Stimulated activated naive B cell treated with anti-CD40 and anti-IgM and Interleukin-4, amounts not matched to agents 10 μg/mL and 1 μg/mL and 100 μg/mL, for 72 hours (primary cell): Measurements from ENCODE around the gene HGFAC.

ENCODE experiments used
- ATAC-seq, 2 donors: fragments of 150-1000 bp; cut with Tn5 transposase; replicated peaks; 2 replicates each; pipeline ENCODE4 v1.10.0; 2021; ENCODE audit warnings: moderate library complexity in 1 of 2
- DNase-seq: peaks from one replicate; pipeline ENCODE4 v3.0.0; 2021
- H3K27ac Mint-ChIP-seq: one replicate; pipeline ENCODE4 v1.8.0; 2022; ENCODE audit warnings: mild to moderate bottlenecking, mixed read lengths
- H3K27me3 Mint-ChIP-seq, 2 donors: one replicate each; pipeline ENCODE4 v1.8.0; 2022; ENCODE audit warnings: mixed read lengths in 2 of 2
- H3K36me3 Mint-ChIP-seq, 2 donors: one replicate each; pipeline ENCODE4 v1.8.0; 2022; ENCODE audit warnings: mixed read lengths in 2 of 2, mild to moderate bottlenecking in 1 of 2
- H3K4me1 Mint-ChIP-seq, 2 donors: one replicate each; pipeline ENCODE4 v1.8.0; 2022; ENCODE audit warnings: mixed read lengths in 2 of 2, mild to moderate bottlenecking in 1 of 2
- H3K4me3 Mint-ChIP-seq, 2 donors: one replicate each; pipeline ENCODE4 v1.8.0; 2022; ENCODE audit warnings: mild to moderate bottlenecking in 2 of 2, mixed read lengths in 2 of 2, moderate library complexity in 1 of 2
- H3K9me3 Mint-ChIP-seq, 2 donors: one replicate each; pipeline ENCODE4 v1.8.0; 2022; ENCODE audit warnings: mixed read lengths in 2 of 2, mild to moderate bottlenecking in 1 of 2

HGFAC gene

DNA sequence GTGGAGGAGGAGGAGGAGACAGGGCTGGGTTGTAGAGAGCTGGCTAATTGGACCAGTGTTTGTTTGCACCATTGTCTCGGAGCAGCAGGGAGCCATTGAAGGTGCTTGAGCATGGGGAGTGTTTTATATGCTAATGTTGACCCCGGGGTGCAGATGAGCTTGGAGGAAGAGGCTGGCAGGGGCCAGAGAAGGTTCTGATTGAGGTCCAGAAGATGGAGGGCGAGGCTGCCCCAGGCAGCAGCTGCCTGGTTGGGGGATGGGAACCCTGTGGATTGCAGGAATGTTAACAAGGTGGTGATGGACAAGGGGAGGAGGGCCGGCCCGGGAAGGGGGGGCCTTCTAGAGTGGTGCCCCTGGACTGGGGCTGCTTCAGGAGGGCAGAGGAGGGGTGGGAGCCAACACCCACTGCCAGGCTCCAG, 39.4 kb downstream of the HGFAC start:
- DNase-seq (no peak), ATAC-seq (no peak)
- Mint-ChIP-seq H3K27me3 (peaks cover 8 to 21% of the 10 kb centered on the region in 2 donors), H3K4me3 (no peak overlapping the region), H3K27ac (no peak overlapping the region), H3K4me1 (peaks cover 19 to 58% of the 10 kb centered on the region in 2 donors), H3K36me3 (no peaks in the 10 kb centered on the region), H3K9me3 (no peaks in the 10 kb centered on the region)

DNA sequence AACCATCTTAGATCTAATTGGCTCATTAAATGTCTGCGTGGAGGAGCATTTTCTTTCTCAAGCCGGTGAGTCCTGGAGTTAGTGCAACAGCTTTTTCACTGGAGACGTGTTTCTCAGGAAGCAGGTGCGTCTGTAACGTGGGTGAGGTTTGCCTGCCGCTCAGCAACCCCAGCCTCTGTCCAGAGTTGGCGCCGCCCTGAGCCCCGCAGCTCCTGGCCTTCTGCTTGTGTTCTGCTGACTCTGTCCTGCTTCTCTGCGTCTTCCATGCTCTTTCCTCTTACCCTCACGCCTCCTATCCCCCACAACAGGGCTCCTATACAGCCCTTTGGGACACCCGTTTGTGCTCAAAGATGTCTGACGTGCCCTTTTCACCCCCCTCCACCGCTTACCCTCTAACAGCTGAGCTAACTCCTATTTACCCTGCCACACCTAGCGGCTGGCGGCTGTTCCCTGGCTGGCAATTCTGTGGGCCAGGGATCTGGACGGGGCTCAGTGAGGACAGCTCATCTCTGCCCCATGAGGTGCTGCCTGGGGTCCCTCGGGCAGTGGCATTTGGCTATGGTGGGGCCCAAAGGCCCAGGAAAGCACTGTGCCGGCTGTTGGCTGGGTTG, 40.1 kb downstream of the HGFAC start:
- Mint-ChIP-seq H3K36me3 (no peaks in the 10 kb centered on the region), H3K27me3 (peaks cover under 1 to 15% of the 10 kb centered on the region in 2 donors), H3K9me3 (no peaks in the 10 kb centered on the region), H3K4me1 (peaks cover 25 to 65% of the 10 kb centered on the region in 2 donors), H3K27ac (no peak overlapping the region), H3K4me3 (no peak overlapping the region)
- no peak for ATAC-seq
- no peak for DNase-seq

DNA sequence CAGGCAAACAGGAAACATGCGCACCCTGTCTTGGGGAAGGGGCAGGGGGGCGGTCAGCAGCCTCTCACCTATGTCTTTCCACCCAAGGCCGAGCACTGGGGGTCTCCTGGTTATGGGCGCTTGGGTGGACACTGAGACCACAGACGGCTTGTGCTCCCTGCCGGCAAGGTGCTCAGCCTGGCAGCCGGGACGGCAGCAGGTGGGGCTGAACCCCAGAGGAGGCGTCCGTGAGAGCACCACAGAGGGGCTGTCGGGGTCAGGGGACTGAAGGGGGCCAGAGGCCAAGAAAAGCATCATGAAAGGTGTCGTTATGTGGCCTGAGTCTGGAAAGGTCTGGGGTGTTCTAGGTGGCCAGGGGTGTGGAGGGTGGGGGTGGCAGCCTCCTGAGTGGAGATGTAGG, 40.9 kb downstream of the HGFAC start:
- Mint-ChIP-seq H3K27ac (no peak overlapping the region), H3K4me1 (peaks cover 25 to 66% of the 10 kb centered on the region in 2 donors), H3K9me3 (no peaks in the 10 kb centered on the region), H3K27me3 (peaks cover 0 to 10% of the 10 kb centered on the region in 2 donors), H3K36me3 (no peaks in the 10 kb centered on the region), H3K4me3 (no peak overlapping the region)
- no peak for ATAC-seq
- no peak for DNase-seq

DNA sequence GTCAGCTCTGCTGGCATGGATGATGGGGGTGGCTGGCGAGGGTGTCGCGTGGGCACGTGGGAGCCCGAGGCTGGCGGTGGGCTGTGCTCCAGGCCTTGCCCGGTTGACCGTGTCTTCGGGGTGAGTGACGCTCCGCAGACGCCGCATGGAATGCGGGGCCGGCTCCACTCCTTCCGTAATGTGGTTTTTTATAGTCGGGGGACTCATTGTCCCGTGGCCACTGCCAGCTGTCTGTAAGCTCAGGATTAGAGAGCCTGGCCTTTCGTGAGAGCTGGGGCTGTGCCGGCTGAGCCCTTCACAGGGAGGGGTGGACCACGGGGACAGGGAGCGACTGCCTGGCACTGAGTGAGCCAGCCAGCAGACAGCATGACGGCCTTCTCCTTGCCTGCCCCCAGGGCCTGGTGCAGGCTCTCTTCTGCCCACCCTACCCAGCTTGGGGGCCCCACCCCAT, 41.7 kb downstream of the HGFAC start:
- Mint-ChIP-seq H3K9me3 (no peaks in the 10 kb centered on the region), H3K27me3 (peaks cover 0 to 10% of the 10 kb centered on the region in 2 donors), H3K4me3 (peak overlapping the region in 1 of 2 donors; percentile 25), H3K27ac (no peak overlapping the region), H3K36me3 (no peaks in the 10 kb centered on the region), H3K4me1 (peaks cover 27 to 71% of the 10 kb centered on the region in 2 donors)
- ATAC-seq (no peak), DNase-seq (no peak)

DNA sequence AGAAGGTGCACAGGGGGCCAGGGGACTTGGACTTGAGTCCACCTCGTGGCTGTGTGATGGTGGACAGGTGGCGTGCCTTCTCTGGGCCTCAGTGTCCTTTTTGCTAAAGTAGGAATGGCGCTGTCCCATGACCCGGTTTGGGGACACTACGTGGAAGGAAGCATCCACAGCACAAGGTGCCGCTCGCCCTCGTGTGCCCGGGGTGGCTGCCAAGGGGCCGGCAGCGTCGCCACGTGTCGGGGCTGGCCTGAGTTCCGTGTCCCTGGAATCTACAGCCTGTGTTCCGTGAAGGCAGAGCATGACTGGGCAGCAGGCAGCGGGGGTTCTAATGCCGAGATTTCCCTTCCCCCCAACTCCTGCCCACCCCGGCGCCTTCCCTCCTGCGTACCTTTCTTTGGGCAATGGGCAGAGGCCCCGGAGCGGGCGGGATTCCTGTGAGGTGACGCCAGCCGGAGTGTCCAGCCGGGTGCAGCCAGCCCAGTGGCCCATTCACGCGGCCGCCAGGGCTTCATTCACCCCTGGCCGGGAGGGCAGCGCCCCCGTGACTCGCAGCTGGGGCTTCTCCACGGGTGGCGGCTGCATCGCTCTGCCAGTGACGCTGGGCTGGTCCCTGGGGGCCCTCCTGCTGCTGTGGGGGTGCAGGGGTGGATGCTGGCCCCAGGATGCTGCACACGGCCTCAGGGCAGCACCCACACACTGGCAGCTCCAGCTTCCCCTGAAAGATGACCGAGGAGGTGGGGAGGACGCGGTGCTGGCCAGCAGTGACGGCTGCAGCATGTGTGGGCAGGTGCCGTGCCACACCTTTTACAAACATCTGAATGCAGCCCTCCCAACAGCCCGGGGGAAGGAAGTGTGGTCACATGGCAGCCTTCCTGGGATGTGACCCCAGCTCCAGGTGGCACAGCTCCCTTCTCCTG, 42.5 kb downstream of the HGFAC start:
- Mint-ChIP-seq H3K27me3 (peaks cover 0 to 10% of the 10 kb centered on the region in 2 donors), H3K4me1 (peaks cover 34 to 79% of the 10 kb centered on the region in 2 donors), H3K4me3 (peak overlapping the region; percentile 57 to 83), H3K9me3 (no peaks in the 10 kb centered on the region), H3K27ac (peak overlapping the region; percentile 62), H3K36me3 (no peaks in the 10 kb centered on the region)
- DNase-seq (peak; percentile 68), ATAC-seq (peak; percentile 64 to 74)

DNA sequence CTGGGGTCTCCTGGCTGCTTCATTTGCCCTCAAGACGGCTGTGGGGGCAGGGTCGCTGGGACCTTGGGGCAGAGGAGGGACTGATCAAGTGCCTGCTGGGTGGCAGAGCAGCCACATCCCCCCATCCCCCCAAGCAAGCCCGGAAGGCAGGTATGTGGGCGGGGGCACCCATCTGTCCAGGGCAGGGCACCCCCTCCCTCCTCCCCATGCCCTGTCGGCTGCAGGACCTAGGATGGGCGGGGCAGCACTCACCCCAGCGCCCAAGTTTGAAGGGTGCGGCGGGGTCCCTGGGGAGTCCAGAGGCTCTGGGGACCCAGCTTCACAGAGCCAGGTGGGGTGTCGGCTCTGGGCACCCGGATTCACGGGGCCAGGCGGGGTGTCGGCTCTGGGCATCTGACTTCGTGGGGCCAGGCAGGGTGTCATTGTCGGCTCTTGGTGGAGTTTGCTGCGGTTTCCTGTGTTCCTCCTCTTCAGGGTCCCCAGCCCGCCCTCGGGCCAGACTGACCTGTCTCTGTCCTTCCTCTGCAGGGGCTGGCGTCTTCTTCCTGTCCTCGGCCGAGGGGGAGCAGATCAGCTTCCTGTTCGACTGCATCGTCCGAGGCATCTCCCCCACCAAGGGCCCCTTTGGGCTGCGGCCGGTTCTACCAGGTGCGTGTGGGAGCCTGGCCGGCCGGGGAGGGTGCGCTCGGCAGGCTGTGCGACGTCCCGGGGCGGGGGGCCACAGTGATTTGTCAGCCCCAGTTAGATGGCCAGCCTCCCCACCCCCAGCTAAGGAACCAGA, 43.4 kb downstream of the HGFAC start:
- H3K9me3 Mint-ChIP-seq, result no peaks in the 10 kb centered on the region
- DNase-seq, result peak; percentile 51
- ATAC-seq, result peak; percentile 33 to 50

DNA sequence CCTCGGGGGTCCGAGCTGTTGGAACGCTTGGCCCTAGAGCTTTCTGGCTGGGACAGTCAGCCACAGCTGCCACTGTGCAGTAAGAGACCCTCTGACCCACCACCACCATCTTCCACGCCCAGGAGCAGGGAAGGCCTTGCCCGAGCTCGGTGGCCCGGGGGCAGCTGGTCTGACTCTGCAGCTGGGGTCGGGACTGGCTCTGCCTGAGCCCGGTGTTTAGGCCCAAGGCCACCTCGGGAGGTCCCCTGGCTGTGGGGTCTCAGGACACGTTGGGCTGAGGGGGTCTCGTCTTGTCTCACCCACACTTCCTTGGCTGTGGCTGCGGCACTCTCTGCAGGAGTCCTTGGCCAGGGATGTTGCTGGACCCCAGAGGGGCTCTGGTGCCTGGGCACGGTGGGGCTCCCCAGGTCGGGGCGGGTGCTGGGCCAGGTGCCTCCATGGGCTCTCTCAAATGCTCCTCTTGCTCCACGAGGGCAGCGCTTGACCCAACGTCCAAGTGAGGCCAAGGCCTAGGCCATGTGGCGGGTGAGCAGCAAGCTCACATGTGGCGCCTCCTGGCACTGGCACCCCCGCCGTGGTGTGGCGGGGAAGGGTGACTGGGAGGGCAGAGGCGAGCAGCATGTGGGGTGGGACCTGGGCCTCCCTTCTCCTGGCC, 44.2 kb downstream of the HGFAC start:
- no peak overlapping the region for H3K27ac Mint-ChIP-seq
- no peaks in the 10 kb centered on the region for H3K36me3 Mint-ChIP-seq
- no peak for DNase-seq
- peak overlapping the region; percentile 66 to 83 for H3K4me3 Mint-ChIP-seq
- H3K27me3 Mint-ChIP-seq, result peaks cover 4 to 8% of the 10 kb centered on the region in 2 donors
- H3K9me3 Mint-ChIP-seq, result no peaks in the 10 kb centered on the region
- H3K4me1 Mint-ChIP-seq, result peaks cover 45 to 81% of the 10 kb centered on the region in 2 donors
- no peak for ATAC-seq

More for the DNA sequence above, 43.4 kb downstream of the HGFAC start:
- peak overlapping the region; percentile 56 for H3K27ac Mint-ChIP-seq
- peaks cover 41 to 87% of the 10 kb centered on the region in 2 donors for H3K4me1 Mint-ChIP-seq
- no peaks in the 10 kb centered on the region for H3K36me3 Mint-ChIP-seq
- H3K27me3 Mint-ChIP-seq, result peaks cover 0 to 10% of the 10 kb centered on the region in 2 donors
- H3K4me3 Mint-ChIP-seq, result peak overlapping the region; percentile 79 to 83

DNA sequence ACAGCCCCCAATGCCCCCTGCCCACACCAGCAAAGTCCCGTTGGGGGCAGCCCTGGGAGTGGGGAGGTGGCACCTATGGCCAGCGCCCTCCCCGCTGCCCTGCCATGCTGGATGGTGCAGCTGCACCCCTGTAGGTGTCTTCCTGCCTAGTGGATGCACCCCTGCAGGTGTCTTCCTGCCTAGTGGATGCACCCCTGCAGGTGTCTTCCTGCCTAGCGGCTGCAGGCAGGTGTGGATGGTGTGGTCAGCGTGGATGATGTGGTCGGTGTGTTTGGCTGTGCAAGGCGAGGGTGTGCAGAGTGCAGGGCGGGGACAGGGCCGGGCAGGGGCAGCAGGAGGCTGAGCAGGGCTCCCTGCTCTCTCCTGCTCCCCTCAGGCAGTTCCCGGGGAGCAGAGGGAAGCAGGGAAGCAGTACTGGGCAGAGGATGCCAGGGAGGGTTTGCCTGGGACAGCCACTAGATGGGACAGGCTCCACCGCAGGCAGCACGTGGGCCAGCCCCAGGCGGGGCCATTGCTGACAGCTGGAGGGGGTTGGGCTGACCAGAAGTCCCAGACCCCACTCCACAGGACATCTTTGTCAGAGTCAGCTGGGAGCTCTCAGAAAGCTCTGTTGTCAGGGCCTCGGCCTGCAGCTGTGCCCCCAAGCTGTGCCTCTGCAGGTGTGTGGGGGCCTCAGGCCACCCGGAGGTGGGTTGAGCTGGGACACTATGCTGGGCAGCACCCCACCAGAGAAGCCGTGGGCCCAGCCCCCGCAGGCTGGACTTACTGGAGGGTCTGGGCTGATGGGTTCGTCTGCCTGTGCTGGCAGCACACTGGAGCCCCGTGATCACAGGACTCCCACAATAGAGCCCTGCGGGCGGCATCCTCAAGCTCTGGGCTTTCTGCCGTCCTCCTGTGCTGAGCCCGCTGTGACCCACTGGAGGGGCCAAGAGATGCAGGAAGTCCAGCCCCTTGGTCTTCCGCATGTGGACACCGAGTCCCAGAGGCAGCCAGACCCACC, 45.1 kb downstream of the HGFAC start:
- H3K27ac Mint-ChIP-seq, result no peak overlapping the region
- DNase-seq (no peak), ATAC-seq (no peak)
- peaks cover 43 to 78% of the 10 kb centered on the region in 2 donors for H3K4me1 Mint-ChIP-seq
- peaks cover 9 to 13% of the 10 kb centered on the region in 2 donors for H3K27me3 Mint-ChIP-seq
- H3K36me3 Mint-ChIP-seq, result peaks cover 2 to 5% of the 10 kb centered on the region in 2 donors
- no peaks in the 10 kb centered on the region for H3K9me3 Mint-ChIP-seq
- peak overlapping the region in 1 of 2 donors; percentile 32 for H3K4me3 Mint-ChIP-seq

DNA sequence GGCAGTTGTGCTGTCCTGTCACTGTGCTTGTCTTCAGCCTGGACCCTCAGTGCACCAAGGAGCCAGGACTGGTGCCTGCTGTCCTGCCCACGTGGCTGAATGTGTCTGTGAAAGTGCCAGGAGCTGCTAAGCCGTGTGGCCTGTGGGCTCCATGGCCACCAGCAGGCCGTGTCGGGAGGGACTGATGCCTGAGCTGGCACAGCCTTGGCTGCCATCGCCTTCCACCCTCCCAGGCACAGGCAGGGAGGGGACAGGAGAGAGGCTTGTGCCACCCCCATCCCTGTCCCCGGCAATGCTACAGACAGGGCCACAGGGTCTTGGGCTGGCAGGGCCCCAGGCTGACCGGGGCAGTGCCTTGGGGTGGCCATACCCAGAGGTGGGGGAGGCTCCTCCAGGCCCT, 46.1 kb downstream of the HGFAC start:
- no peak for ATAC-seq
- Mint-ChIP-seq H3K27ac (no peak overlapping the region), H3K27me3 (peaks cover 13 to 16% of the 10 kb centered on the region in 2 donors), H3K36me3 (peaks cover 4 to 11% of the 10 kb centered on the region in 2 donors), H3K4me3 (no peak overlapping the region), H3K4me1 (peaks cover 42 to 68% of the 10 kb centered on the region in 2 donors), H3K9me3 (no peaks in the 10 kb centered on the region)
- DNase-seq, result no peak

DNA sequence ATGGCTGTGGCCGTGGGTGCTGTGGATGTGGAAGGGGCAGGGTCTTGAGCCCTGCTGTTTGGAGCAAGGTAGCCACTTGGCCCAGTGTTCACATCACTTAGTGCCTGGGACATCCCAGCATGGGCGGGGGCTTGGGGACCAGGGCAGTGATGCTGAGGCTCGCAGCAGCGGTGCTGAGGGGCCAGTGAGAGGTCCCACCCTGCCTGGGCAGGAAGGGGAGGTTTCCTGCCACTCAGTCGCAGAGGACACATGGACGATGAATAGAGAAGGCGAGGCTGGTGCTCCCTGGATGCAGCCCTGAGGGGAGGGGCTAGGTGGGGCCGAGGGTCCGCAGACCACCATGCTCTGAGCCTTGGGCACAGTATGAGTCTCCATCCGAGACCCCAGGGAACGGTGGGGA, 47.1 kb downstream of the HGFAC start:
- DNase-seq (no peak), ATAC-seq (no peak)
- H3K27me3 Mint-ChIP-seq, result peaks cover 13 to 16% of the 10 kb centered on the region in 2 donors
- no peaks in the 10 kb centered on the region for H3K9me3 Mint-ChIP-seq
- no peak overlapping the region for H3K4me3 Mint-ChIP-seq
- H3K4me1 Mint-ChIP-seq, result peaks cover 42 to 58% of the 10 kb centered on the region in 2 donors
- no peak overlapping the region for H3K27ac Mint-ChIP-seq
- H3K36me3 Mint-ChIP-seq, result peaks cover 4 to 11% of the 10 kb centered on the region in 2 donors

DNA sequence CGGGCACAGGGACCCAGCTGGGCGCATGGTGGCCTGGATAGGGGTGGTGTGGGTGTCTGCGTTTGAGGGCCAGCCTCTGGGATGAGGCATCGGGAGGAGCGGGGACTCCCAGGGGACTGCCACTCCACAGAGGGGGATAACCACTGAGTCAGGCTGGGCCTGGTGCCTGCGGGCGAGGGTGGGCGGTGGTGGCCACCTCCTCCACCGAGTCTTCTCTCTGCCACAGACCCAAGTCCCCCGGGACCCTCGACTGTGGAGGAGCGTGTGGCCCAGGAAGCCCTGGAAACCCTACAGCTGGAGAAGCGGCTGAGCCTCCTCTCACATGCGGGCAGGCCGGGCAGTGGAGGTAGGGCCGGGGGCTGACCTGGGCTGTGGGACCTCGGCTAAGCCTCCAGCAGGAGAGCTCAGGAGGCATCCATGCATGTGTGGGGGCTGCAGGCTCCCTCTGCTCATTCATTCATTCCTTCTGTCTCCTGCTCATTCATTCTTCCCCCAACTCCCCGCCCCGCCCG, 47.7 kb downstream of the HGFAC start:
- peak; percentile 30 to 60 for ATAC-seq
- no peak overlapping the region for H3K4me3 Mint-ChIP-seq
- peaks cover 13 to 16% of the 10 kb centered on the region in 2 donors for H3K27me3 Mint-ChIP-seq
- peaks cover 4 to 11% of the 10 kb centered on the region in 2 donors for H3K36me3 Mint-ChIP-seq
- peak; percentile 59 for DNase-seq
- H3K9me3 Mint-ChIP-seq, result no peaks in the 10 kb centered on the region
- H3K4me1 Mint-ChIP-seq, result peaks cover 41 to 51% of the 10 kb centered on the region in 2 donors
- H3K27ac Mint-ChIP-seq, result no peak overlapping the region

DNA sequence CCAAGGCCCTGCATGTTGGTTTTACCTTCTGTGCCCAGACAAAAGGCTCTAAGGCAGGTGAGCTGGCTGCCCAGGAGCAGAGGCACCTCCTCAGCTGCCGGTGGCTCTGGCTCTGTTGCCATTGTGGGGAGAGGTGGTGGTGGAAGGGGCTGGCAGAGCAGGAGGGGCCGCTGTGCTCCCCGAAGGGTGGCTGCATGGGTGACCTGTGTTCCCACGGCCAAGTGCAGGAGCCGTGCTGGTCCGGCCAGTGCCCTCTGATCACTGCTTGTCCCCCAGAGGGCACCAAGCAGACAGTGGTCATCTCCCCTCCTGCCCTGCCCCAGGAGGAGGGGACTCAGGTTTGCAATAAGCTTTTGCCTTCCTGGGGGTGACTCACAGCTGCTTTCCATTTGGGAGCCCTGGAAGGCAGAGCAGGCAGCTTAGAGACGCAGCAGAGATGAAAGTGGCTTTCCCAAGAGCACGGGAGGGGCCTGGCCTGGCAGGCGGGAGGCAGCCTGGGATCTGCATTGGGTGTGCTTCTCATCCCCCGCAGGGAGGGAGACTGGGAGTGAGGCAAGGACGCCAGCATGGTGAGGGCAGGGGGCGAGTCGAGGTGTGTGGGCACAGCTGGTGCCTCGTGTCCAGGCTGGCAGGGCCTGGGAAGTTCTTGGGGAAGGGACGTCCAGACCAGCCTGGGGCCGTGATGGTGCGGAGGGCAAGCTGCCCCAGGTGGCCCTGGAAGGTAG, 50.1 kb downstream of the HGFAC start:
- no peak overlapping the region for H3K4me3 Mint-ChIP-seq
- H3K9me3 Mint-ChIP-seq, result no peaks in the 10 kb centered on the region
- ATAC-seq (no peak), DNase-seq (no peak)
- H3K27ac Mint-ChIP-seq, result no peak overlapping the region
- peaks cover 13 to 16% of the 10 kb centered on the region in 2 donors for H3K27me3 Mint-ChIP-seq
- H3K36me3 Mint-ChIP-seq, result peaks cover 4 to 11% of the 10 kb centered on the region in 2 donors
- peaks cover 27 to 32% of the 10 kb centered on the region in 2 donors for H3K4me1 Mint-ChIP-seq
